A673 (cell line): ENCODE data around the gene NFKB2. TPM values are rescaled to one million over a fixed set of nuclear protein-coding genes. Genes with fewer than 3 reads are reported as not detected.

Experiments
- BruUV-seq: library from RNA; stranded (reverse); fragments of 400-500 nt; replicated peaks from 2 replicates; lab custom pipeline; 2021; lab: Mats Ljungman, UMichigan
- CTCF ChIA-PET: fragments of 300-600 bp; sonication (Branson Sonifier 250); formaldehyde crosslinking; loops from one replicate; lab custom pipeline; 2022; ENCODE audit warnings: antibody characterized with exemption; lab: Charles Lee
- POLR2A ChIA-PET: fragments of 300-600 bp; sonication (Branson Sonifier 250); formaldehyde crosslinking; loops from one replicate; lab custom pipeline; 2022; ENCODE audit warnings: antibody characterized with exemption; ENCODE audit not compliant: low non-redundant PET; lab: Charles Lee
- DNase-seq: peaks from one replicate; pipeline ENCODE4 v3.0.0-alpha.2; 2015; ENCODE audit warnings: low spot score
- H3K27ac ChIP-seq: fragments of 200-600 bp; sonication (generic); 2 replicates; pipeline ENCODE4 v1.5.1; 2016; ENCODE audit warnings: mixed run types, low read depth, mild to moderate bottlenecking, mixed read lengths, antibody characterized with exemption, low read length; ENCODE audit not compliant: poor library complexity, severe bottlenecking
- H3K27me3 ChIP-seq: fragments of 200-600 bp; sonication (generic); replicated peaks from 2 replicates; pipeline ENCODE4 v1.6.1; 2017; ENCODE audit warnings: mixed run types, low read depth, mild to moderate bottlenecking, mixed read lengths, antibody characterized with exemption, low read length; ENCODE audit not compliant: insufficient read depth, poor library complexity
- H3K36me3 ChIP-seq: fragments of 200-600 bp; sonication (generic); 2 replicates; pipeline ENCODE4 v1.6.1; 2016; ENCODE audit warnings: mixed run types, mild to moderate bottlenecking, mixed read lengths, antibody characterized with exemption, low read length; ENCODE audit not compliant: insufficient read depth, poor library complexity, severe bottlenecking
- H3K4me1 ChIP-seq: fragments of 200-600 bp; sonication (generic); 2 replicates; pipeline ENCODE4 v1.6.1; 2017; ENCODE audit warnings: mixed run types, mild to moderate bottlenecking, mixed read lengths, antibody characterized with exemption, low read length; ENCODE audit not compliant: insufficient read depth, poor library complexity, severe bottlenecking
- H3K4me3 ChIP-seq: fragments of 200-600 bp; sonication (generic); 2 replicates; pipeline ENCODE4 v1.5.1; 2016; ENCODE audit warnings: low read depth, mixed run types, mild to moderate bottlenecking, mixed read lengths, low read length; ENCODE audit not compliant: poor library complexity, severe bottlenecking
- H3K9me3 ChIP-seq: fragments of 200-600 bp; sonication (generic); 2 replicates; pipeline ENCODE4 v1.6.1; 2016; ENCODE audit warnings: mixed run types, low read depth, mild to moderate bottlenecking, mixed read lengths, antibody characterized with exemption, low read length; ENCODE audit not compliant: poor library complexity, severe bottlenecking
- EZH2 ChIP-seq: fragments of 200-600 bp; sonication (generic); IDR thresholded peaks from 2 replicates; pipeline ENCODE4 v1.6.1; 2017; ENCODE audit warnings: borderline replicate concordance, low read depth, mild to moderate bottlenecking, mixed read lengths, antibody characterized with exemption, low read length; ENCODE audit not compliant: poor library complexity, severe bottlenecking
- intact Hi-C: fragments of 100-400 bp; cut with micrococcal nuclease; formaldehyde crosslinking; loops from one replicate; pipeline ENCODE4 v1.10.0; 2022; ENCODE audit not compliant: unreplicated experiment
- total RNA-seq: library from RNA; stranded (reverse); gene quantifications from 2 replicates; pipeline ENCODE4 v1.2.3, GENCODE V29; 2021
- TF ChIP-seq, protein P1 (sequence below): fragments of 300-800, 200-600 bp; sonication (generic); conservative IDR thresholded peaks from 2 replicates; pipeline ENCODE4 v1.5.1; 2017; ENCODE audit warnings: low read depth, mild to moderate bottlenecking, antibody characterized with exemption, low read length, moderate library complexity, mixed read lengths

NFKB2 gene
- total RNA-seq, 1 experiment from 2014 or later = 29.8 TPM

DNA sequence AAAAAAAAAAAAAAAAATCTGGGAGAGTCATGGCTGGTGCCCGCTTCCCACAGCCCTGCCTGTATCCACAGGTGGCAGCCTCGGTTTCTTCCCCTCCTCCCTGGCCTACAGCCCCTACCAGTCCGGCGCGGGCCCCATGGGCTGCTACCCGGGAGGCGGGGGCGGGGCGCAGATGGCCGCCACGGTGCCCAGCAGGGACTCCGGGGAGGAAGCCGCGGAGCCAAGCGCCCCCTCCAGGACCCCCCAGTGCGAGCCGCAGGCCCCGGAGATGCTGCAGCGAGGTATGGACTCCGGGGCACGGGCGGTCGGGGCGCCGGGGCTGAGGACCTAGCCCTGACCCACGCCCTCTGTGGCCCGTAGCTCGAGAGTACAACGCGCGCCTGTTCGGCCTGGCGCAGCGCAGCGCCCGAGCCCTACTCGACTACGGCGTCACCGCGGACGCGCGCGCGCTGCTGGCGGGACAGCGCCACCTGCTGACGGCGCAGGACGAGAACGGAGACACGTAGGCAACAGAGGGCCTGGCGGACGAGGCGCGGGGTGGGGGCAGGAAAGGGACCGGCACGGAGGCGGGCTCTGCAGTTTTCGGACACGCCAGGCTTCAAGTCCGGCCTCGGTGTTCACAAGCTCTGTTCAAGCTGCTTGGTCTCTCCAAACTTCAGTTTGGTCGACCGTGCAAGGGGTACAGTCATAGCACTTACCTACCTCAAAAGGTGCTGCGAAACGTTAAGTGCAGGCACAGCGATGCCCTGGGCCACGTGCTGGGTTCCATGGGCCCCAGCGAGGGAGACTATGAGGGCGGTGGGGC, 3.9 kb downstream of the NFKB2 start:
- Histone ChIP-seq H3K27ac (peak overlapping the region; percentile 86), H3K9me3 (no peaks in the 10 kb centered on the region), H3K36me3 (no peaks in the 10 kb centered on the region), H3K4me1 (peaks cover 9% of the 10 kb centered on the region), H3K4me3 (peak overlapping the region; percentile 65), H3K27me3 (no peaks in the 10 kb centered on the region)
- POLR2A ChIA-PET = interaction anchor here (0.6 kb wide), 1 partner anchor 41 kb away, joined by 3 read pairs; no protein-coding TSS in a partner anchor
- TF ChIP-seq, protein P1, sequence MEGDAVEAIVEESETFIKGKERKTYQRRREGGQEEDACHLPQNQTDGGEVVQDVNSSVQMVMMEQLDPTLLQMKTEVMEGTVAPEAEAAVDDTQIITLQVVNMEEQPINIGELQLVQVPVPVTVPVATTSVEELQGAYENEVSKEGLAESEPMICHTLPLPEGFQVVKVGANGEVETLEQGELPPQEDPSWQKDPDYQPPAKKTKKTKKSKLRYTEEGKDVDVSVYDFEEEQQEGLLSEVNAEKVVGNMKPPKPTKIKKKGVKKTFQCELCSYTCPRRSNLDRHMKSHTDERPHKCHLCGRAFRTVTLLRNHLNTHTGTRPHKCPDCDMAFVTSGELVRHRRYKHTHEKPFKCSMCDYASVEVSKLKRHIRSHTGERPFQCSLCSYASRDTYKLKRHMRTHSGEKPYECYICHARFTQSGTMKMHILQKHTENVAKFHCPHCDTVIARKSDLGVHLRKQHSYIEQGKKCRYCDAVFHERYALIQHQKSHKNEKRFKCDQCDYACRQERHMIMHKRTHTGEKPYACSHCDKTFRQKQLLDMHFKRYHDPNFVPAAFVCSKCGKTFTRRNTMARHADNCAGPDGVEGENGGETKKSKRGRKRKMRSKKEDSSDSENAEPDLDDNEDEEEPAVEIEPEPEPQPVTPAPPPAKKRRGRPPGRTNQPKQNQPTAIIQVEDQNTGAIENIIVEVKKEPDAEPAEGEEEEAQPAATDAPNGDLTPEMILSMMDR = peak; percentile 97
- TF ChIP-seq EZH2 = no peak
- intact Hi-C loops = loop anchor here (5.0 to 10.0 kb wide), 3 partner anchors 167 to 245 kb away; partner anchors contain the start of gene TRIM8
- no TSS peak for BruUV-seq
- DNase-seq = peak; percentile 89
- CTCF ChIA-PET = interaction anchor here (0.6 to 1.7 kb wide), 10 partner anchors 10 to 184 kb away, joined by 3 to 7 read pairs (median 4); partner anchors contain the start of gene ELOVL3

DNA sequence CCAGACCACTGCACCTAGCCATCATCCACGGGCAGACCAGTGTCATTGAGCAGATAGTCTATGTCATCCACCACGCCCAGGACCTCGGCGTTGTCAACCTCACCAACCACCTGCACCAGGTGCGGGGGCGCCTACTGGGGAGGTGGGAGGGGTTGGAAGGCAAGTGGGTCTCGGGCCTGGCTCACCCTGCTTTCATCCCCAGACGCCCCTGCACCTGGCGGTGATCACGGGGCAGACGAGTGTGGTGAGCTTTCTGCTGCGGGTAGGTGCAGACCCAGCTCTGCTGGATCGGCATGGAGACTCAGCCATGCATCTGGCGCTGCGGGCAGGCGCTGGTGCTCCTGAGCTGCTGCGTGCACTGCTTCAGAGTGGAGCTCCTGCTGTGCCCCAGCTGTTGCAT, 4.6 kb downstream of the NFKB2 start:
- POLR2A ChIA-PET = interaction anchor here (0.6 kb wide), 1 partner anchor 41 kb away, joined by 3 read pairs; no protein-coding TSS in a partner anchor
- BruUV-seq = no TSS peak
- no peak for DNase-seq
- intact Hi-C loops = no loop called here
- Histone ChIP-seq H3K9me3 (no peaks in the 10 kb centered on the region), H3K27ac (no peak overlapping the region), H3K4me3 (peak overlapping the region; percentile 65), H3K36me3 (no peaks in the 10 kb centered on the region), H3K27me3 (no peaks in the 10 kb centered on the region), H3K4me1 (peaks cover 9% of the 10 kb centered on the region)
- TF ChIP-seq, protein P1 = no peak
- no peak for TF ChIP-seq EZH2
- CTCF ChIA-PET = interaction anchor here (0.6 to 1.7 kb wide), 4 partner anchors 10 to 182 kb away, joined by 3 to 6 read pairs (median 4); no protein-coding TSS in a partner anchor

DNA sequence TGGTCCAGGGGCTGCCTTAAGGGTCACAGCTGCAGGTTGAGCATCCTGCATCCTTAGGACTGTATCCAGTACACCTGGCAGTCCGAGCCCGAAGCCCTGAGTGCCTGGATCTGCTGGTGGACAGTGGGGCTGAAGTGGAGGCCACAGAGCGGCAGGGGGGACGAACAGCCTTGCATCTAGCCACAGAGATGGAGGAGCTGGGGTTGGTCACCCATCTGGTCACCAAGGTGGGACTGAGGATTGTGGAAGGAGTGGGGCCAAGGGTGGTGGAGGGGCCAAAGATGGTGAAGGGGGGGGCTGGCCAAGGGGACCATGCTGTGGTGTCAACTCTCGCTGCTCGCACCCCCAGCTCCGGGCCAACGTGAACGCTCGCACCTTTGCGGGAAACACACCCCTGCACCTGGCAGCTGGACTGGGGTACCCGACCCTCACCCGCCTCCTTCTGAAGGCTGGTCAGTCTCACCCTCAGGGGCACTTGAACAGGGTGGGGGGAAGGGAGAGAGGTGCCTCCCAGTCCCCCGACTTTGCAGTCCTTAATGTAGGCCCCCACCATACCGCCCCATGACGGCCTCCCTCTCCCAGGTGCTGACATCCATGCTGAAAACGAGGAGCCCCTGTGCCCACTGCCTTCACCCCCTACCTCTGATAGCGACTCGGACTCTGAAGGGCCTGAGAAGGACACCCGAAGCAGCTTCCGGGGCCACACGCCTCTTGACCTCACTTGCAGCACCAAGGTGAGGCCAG, 5.3 kb downstream of the NFKB2 start:
- TF ChIP-seq, protein P1 = no peak
- TF ChIP-seq EZH2 = no peak
- H3K9me3 ChIP-seq = no peaks in the 10 kb centered on the region
- DNase-seq = no peak
- H3K27me3 ChIP-seq = no peaks in the 10 kb centered on the region
- BruUV-seq = no TSS peak
- CTCF ChIA-PET = interaction anchor here (1.0 to 1.7 kb wide), 2 partner anchors 9 to 171 kb away, joined by 3 read pairs; no protein-coding TSS in a partner anchor
- H3K27ac ChIP-seq = no peak overlapping the region
- no peaks in the 10 kb centered on the region for H3K36me3 ChIP-seq
- intact Hi-C loops = no loop called here
- no peak overlapping the region for H3K4me3 ChIP-seq
- POLR2A ChIA-PET = no interaction called here
- H3K4me1 ChIP-seq = peaks cover 9% of the 10 kb centered on the region
